ENCODE results near the gene ASH1L.
"Not testable (repeated sequence)": the region's sequence is repeated elsewhere in the genome, so short reads cannot be mapped to it uniquely, and the experiment has no call there.

ASH1L gene

DNA sequence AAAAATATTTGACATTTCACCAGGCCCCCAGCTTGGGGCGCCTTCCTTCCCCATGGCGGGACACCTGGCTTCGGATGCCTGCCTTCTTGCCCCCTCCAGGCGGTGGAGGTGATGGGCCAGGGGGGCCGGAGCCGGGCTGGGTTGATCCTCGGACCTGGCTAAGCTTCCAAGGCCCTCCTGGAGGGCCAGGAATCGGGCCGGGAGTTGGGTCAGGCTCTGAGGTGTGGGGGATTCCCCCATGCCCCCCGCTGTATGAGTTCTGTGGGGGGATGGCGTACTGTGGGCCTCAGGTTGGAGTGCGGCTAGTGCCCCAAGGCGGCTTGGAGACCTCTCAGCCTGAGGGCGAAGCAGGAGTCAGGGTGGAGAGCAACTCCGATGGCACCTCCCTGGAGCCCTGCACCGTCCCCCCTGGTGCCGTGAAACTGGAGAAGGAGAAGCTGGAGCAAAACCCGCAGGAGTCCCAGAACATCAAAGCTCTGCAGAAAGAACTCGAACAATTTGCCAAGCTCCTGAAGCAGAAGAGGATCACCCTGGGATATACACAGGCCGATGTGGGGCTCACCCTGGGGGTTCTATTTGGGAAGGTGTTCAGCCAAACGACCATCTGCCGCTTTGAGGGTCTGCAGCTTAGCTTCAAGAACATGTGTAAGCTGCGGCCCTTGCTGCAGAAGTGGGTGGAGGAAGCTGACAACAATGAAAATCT, 129.3 kb downstream of the ASH1L start:
- not testable (repeated sequence) for DNase-seq

DNA sequence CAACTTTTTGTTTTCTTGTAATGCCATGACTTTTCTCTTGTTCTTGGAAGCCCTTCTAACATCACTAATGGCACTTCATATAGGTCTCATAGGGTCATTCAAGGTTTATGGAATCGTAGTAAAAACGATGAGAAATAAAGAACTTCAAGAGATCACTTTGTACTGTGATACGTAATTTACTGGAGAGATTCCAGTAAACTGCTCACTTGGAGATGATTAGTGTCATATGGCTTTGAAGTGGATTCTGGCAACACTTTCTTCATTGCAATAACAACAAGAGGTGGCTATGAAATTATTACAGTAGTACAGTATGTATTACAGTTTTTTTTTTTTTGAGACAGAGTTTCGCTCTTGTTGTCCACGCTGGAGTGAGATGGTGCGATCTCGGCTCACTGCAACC, 138.5 kb downstream of the ASH1L start:
- DNase-seq = no peak

DNA sequence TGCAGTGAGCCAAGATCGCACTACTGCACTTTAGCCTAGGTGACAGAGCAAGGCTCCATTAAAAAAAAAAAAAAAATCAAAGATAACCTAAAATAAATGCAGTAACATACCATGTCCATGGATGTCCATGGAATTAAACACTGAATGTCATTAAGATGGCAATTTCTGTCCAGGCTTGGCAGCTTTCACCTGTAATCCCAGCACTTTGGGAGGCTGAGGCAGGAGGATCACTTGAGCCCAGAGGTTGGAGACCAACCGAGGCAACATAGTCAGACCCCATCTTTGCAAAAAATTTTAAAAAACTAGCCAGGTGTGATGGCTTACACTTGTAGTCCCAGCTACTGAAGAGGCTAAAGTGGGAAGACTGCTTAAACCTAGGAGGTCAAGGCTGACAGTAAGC, 141.8 kb downstream of the ASH1L start:
- no peak for DNase-seq

- DNase-seq = not testable (repeated sequence)
Measured at GRCh38 chr1:155411840-155412239, 150.8 kb downstream of the ASH1L start.

GRCh38 chr1:155410931-155411330, 151.7 kb downstream of the ASH1L start:
- no peak for DNase-seq

DNA sequence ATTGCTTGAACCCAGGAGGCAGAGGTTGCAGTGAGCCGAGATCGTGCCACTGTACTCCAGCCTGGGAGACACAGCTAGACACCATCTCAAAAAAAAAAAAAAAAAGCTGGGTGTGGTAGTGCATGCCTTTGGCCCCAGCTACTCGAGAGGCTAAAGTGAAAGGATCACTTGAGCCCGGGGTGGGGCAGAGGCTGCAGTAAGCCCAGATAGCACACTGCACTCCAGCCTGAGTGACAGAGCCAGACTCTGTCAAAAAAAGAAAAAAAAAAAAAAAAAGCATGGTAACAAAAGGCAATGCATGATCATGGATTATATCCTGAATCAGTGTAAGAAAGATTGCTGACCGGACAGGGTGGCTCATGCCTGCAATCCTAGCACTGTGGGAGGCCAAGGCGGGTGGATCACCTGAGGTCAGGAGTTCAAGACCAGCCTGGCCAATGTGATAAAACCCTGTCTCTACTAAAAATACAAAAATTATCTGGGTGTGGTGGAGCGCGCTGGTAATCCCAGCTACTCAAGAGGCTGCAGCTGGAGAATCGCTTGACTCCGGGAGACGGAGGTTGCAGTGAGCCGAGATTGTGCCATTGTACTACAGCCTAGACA, 165.6 kb downstream of the ASH1L start:
- DNase-seq = no peak

DNA sequence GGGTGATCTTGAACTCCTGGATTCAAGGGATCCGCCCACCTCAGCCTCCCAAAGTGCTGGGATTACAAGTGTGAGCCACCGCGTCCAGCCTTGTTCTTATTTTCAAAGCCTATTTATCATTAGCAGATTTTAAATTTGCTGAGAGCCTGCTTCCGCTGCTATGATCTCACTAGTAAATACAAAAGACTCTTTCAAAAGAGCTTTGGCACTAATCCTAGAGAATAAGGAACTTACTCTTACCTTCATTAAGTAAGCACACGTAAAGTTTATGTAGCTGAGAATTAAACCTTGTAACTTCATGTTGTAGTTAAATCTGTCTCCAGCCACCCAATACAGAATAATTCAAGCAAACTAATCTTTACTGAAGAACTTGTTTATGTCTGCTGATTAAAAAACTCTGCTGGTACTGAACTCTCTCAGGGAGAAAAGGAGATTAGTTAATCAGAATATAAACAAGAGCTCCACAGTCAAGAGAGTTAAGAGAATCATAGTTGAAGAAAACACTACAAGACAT, 169.6 kb downstream of the ASH1L start:
- DNase-seq = no peak

- DNase-seq = no peak
Measured at GRCh38 chr1:155389826-155390225, 172.8 kb downstream of the ASH1L start.

- DNase-seq = not testable (repeated sequence)
Measured at GRCh38 chr1:155385836-155386235, 176.8 kb downstream of the ASH1L start.

DNA sequence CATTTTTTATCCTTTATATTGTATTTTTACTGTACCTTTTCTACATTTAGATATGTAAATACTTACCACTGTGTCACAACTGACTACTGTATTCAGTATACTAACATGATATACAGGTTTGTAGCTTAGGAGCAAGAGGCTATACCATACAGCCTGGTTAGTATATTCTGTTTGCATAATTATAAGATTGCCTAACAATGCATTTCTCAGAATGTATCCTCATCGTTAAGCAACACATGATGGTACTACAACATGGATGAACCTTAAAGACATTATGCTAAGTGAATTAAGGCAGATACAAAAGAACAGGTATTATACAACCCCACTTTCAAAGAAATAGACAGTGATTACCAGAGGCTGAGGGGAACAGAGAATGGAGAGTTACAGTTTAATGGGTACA, 179.2 kb downstream of the ASH1L start:
- DNase-seq = no peak

- no peak for DNase-seq
Measured at GRCh38 chr1:155379631-155380090, 182.9 kb downstream of the ASH1L start.

DNA sequence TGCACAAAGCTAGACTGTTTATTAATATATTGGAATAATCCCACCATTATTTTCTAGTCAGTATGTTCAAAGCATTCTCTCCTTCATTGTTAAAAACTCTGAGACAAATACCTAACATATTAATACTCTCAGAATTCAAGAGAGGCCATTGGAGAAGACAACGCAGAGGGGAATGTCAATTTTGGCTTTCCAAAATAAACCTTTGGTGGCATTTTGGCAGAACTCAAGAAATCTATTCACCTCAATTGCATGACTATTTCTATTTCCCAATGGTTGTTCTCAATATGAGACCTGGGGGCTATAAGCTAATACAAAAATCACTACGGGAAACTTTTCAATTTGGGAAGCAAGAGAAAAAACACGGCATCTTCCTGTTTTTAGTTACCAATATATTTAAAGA, 183.4 kb downstream of the ASH1L start:
- DNase-seq = no peak

DNA sequence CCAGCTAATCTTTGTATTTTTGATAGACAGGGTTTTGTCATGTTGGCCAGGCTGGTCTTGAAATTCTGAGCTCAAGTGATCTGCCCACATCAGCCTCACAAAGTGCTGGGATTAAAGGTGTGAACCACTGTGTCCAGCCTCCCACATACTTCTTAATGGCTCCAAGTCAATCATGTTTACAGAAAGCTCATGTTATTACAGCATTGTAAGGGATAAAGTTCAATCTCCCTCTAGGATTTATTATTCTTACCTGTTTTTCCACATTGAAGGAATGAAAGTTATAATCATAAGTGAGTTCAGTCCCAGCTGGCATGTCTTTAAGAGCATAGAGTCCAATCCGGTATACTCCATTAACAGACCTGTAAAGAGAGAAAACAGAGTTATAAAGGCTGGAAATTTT, 202.6 kb downstream of the ASH1L start:
- no peak for DNase-seq

- DNase-seq = no peak
Measured at GRCh38 chr1:155352631-155353030, 210.0 kb downstream of the ASH1L start.

DNA sequence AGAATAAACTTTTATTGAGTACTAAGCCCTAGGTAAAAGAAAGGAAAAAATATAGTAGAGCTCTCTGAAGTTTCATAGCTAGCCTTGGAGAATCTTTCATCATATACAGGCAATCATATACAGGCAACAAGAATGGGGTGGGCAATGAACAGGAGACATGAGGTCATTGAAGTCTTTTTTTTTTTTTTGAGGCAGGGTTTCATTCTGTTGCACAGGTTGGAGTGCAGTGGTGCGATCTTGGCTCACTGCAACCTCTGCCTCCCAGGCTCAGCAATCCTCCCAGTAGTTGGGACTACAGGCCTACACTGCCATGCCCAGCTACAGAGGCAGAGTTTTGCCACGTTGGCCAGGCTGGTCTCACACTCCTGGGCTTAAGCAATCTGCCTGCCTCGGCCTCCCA, 219.8 kb downstream of the ASH1L start:
- DNase-seq = no peak

DNA sequence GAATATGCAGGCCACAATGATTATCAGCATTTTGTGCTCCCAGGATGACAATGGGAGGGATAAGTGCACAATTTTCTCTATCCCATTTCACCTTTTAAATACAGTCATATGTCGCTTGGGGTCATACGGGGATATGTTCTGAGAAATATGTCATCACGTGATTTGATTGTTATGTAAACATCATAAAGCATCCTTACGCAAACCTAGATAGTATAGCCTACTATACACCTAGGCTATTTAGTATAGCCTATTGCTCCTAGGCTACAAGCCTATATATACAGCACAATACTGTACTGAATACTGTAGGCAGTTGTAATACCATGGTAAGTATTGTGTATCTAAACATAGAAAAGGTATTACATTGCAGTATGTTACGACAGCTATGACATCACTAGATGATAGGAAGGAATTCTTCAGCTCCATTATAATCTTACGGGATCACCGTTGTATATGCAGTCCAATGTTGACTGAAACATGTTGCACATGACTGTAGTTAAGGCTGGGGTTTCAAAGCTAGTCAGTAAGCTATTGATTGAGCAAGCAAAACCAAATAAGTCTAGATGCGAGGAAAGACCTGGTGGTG, 223.0 kb downstream of the ASH1L start:
- no peak for DNase-seq

DNA sequence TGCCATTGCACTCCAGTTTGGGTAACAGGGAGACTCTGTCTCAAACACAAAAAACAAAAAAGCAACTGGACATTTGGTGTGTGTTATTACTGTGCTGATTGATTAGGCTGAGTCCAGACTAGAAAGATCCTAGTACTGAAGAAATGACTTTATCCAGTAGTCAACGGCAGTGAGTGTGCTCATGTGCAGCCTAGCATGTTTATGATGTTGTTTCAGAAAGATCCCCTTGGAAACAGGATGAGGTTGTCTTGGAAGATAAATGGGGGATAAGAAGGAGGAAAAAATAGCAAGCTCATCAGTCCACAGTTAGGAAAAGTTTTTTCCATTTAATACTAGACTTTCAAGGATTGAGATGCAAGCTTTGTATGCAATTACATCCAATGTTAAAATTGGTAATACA, 227.6 kb downstream of the ASH1L start:
- DNase-seq = no peak

DNA sequence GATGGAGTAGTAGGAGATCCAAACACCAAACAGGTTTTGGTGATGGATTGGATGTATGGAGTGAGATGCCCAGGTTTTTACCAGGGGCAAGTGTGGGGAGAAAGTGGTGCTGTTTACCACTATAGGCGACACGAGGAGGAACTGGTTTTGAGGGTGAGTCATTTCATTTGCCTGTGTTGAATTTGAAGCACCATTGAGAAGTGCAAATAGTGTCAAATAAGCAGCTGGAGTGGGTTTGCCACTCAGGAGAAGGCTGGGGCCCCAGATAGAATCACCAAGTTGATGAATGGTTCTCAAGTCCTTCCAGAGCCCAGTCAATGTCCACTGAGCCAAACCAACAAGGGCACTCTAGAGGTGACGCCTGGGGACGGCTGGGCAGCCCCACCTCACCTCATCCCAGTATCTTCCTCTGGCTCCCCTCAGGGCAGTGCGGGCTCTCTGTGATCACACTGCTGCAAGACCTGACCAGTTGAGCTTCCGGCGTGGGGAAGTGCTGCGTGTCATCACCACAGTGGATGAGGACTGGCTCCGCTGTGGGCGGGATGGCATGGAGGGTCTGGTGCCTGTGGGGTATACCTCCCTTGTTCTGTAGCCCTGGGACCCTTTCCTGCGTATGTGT, 232.5 kb downstream of the ASH1L start:
- no peak for DNase-seq

GRCh38 chr1:155328856-155329255, 233.7 kb downstream of the ASH1L start:
- not testable (repeated sequence) for DNase-seq

DNA sequence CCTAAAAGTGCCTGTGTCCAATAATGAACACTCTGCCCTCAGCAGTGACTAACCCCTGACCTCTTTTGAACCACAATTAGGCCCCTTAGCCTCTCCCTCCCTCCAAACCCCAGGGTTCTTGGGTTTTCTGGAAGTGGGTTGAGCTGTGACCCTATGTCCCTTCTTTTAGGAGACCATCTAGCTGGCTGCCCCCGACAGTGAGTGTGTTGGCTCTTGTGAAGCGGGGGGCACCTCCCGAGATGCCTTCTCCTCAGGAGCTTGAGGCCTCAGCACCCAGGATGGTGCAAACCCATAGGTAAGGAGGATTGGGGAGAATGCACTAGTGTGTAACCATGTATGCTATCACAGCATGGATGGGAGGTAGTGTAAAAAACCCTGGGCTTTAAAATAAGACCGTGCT, 234.6 kb downstream of the ASH1L start:
- DNase-seq = no peak

- no peak for DNase-seq
Measured at GRCh38 chr1:155326631-155327037, 236.0 kb downstream of the ASH1L start.

DNA sequence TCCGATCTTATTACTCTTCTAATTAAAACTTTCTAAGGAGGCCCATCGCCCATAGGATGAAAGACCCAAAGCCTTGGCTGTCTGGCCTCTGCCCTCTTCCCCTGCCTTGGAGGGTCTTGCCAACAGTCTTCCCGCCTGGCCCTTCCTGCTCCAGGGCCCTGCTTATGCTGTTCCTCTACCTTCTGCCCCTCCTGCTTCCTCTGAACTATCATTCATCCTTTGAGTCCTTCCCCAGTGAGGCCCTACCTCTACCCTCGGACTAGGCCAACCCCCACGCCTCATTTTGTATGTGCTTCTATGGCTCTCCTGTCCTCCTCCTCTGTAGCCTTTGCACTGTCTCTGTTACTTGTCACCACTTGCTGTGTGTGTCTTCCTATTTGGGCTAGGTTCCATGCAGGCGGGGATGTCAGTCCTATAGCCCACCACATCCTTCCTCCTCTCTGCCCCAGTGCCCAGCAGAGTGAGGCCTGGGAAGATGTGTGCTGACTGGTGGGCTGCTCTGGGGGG, 236.5 kb downstream of the ASH1L start:
- no peak for DNase-seq

- DNase-seq = no peak
Measured at GRCh38 chr1:155325603-155325893, 237.1 kb downstream of the ASH1L start.
